Testis (tissue), 2 donors: ENCODE measurements around the gene HDHD3.

ENCODE experiments used
- POLR2A ChIP-seq: fragments of 450-650 bp; IDR thresholded peaks from one replicate; pipeline ENCODE4 v1.6.1; 2017; ENCODE audit warnings: antibody characterized with exemption, mild to moderate bottlenecking, moderate library complexity
- TF ChIP-seq, protein P1 (sequence below), 3 experiments: fragments of 450-650 bp in 2 of 3; fragments of 200-600 bp in 1 of 3; sonication (generic) in 1 of 3; IDR thresholded peaks; one replicate each; pipeline ENCODE4 v1.5.1; 2016 to 2019; ENCODE audit warnings: antibody characterized with exemption in 3 of 3, mild to moderate bottlenecking in 2 of 3, moderate library complexity in 1 of 3

DNA sequence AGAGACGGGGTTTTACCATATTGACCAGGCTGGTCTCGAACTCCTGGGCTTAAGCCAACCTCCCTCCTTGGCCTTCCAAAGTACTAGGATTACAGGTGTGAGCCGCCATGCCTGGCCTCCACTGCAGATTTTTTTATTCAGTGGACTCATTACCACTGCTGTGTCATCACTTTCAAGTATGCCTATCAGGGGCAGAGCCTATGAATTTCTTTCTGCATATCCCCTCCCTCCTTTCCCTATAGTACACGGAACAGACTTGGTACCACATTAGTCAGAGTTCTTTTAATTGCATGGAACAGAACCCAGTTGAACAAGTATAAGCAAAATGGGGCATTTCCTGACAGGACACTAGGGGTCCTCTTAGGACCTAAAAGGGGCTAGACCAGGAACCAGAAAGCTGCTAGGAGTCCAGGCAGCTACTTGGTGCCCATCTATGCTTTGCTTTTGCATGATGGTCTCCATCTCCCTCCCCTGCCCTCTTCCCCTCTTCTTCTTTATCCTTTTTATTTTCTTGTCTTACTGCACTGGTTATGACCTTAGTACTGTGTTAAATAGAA lies 21.7 kb downstream of the HDHD3 start:
- TF ChIP-seq, protein P1, sequence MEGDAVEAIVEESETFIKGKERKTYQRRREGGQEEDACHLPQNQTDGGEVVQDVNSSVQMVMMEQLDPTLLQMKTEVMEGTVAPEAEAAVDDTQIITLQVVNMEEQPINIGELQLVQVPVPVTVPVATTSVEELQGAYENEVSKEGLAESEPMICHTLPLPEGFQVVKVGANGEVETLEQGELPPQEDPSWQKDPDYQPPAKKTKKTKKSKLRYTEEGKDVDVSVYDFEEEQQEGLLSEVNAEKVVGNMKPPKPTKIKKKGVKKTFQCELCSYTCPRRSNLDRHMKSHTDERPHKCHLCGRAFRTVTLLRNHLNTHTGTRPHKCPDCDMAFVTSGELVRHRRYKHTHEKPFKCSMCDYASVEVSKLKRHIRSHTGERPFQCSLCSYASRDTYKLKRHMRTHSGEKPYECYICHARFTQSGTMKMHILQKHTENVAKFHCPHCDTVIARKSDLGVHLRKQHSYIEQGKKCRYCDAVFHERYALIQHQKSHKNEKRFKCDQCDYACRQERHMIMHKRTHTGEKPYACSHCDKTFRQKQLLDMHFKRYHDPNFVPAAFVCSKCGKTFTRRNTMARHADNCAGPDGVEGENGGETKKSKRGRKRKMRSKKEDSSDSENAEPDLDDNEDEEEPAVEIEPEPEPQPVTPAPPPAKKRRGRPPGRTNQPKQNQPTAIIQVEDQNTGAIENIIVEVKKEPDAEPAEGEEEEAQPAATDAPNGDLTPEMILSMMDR (IDR thresholded peaks at IDR 0.05): no peak
- TF ChIP-seq POLR2A: no peak
